GM23248 (cell line): ENCODE measurements around the gene BEND3. TPM values are rescaled to one million over a fixed set of nuclear protein-coding genes. Genes with fewer than 3 reads are reported as not detected.

ENCODE experiments used
- DNase-seq: peaks from one replicate; pipeline ENCODE4 v3.0.0-alpha.2; 2015
- H2AFZ ChIP-seq: fragments of 200-600 bp; sonication (generic); 2 replicates; pipeline ENCODE4 v1.6.1; 2016; ENCODE audit warnings: antibody characterized with exemption
- H3F3A ChIP-seq: fragments of 200-600 bp; sonication (generic); 2 replicates; pipeline ENCODE4 v1.6.1; 2016; ENCODE audit warnings: mild to moderate bottlenecking, antibody characterized with exemption, mixed run types; ENCODE audit not compliant: insufficient read depth
- H3K27ac ChIP-seq: fragments of 200-600 bp; sonication (generic); 2 replicates; pipeline ENCODE4 v1.5.1; 2016; ENCODE audit warnings: mild to moderate bottlenecking
- H3K27me3 ChIP-seq: fragments of 200-600 bp; sonication (generic); replicated peaks from 2 replicates; pipeline ENCODE4 v1.6.1; 2016; ENCODE audit warnings: mild to moderate bottlenecking; ENCODE audit not compliant: insufficient read depth
- H3K36me3 ChIP-seq: fragments of 200-600 bp; sonication (generic); 2 replicates; pipeline ENCODE4 v1.6.1; 2016; ENCODE audit warnings: low read depth, mild to moderate bottlenecking
- H3K4me1 ChIP-seq: fragments of 200-600 bp; sonication (generic); 2 replicates; pipeline ENCODE4 v1.6.1; 2016; ENCODE audit warnings: mild to moderate bottlenecking; ENCODE audit not compliant: insufficient read depth
- H3K4me2 ChIP-seq: fragments of 200-600 bp; sonication (generic); one replicate; pipeline ENCODE4 v1.6.1; 2016; ENCODE audit warnings: mild to moderate bottlenecking; ENCODE audit not compliant: unreplicated experiment
- H3K4me3 ChIP-seq: fragments of 200-600 bp; sonication (generic); 2 replicates; pipeline ENCODE4 v1.5.1; 2016; ENCODE audit warnings: mild to moderate bottlenecking
- H3K79me2 ChIP-seq: fragments of 200-600 bp; sonication (generic); 2 replicates; pipeline ENCODE4 v1.6.1; 2016; ENCODE audit warnings: mild to moderate bottlenecking; ENCODE audit not compliant: insufficient read depth
- H3K9ac ChIP-seq: fragments of 200-600 bp; sonication (generic); 2 replicates; pipeline ENCODE4 v1.6.1; 2016; ENCODE audit warnings: mild to moderate bottlenecking
- H3K9me2 ChIP-seq: fragments of 200-600 bp; sonication (generic); 2 replicates; pipeline ENCODE4 v1.6.1; 2016; ENCODE audit warnings: mixed run types, mild to moderate bottlenecking, moderate library complexity; ENCODE audit not compliant: insufficient read depth
- H3K9me3 ChIP-seq: fragments of 200-600 bp; sonication (generic); one replicate; pipeline ENCODE4 v1.6.1; 2017; ENCODE audit warnings: low read depth
- H4K20me1 ChIP-seq: fragments of 200-600 bp; sonication (generic); 2 replicates; pipeline ENCODE4 v1.6.0; 2016; ENCODE audit not compliant: insufficient read depth
- EZH2 ChIP-seq: fragments of 200-600 bp; sonication (generic); IDR thresholded peaks from 2 replicates; pipeline ENCODE4 v1.6.1; 2018; ENCODE audit warnings: antibody characterized with exemption, mild to moderate bottlenecking; ENCODE audit not compliant: insufficient read depth, poor library complexity, severe bottlenecking
- EZH2phosphoT487 ChIP-seq: fragments of 200-600 bp; sonication (generic); IDR thresholded peaks from 2 replicates; pipeline ENCODE4 v1.6.1; 2018; ENCODE audit warnings: antibody characterized with exemption, moderate library complexity, mild to moderate bottlenecking, low read depth; ENCODE audit not compliant: insufficient read depth
- WGBS, 2 experiments: methylation state at CpG; one replicate each; pipeline ENCODE4 v1.1.6; 2015 to 2017; ENCODE audit warnings: low lambda C conversion rate in 2 of 2, low coverage in 1 of 2; ENCODE audit errors: missing lambda C conversion rate in 2 of 2; 5-methylcytosine and 5-hydroxymethylcytosine counted together
- in situ Hi-C: fragments of 300-500 bp; cut with MboI; formaldehyde crosslinking; loops from 2 replicates; pipeline ENCODE4 v1.15.0; 2020
- polyA plus RNA-seq: library from polyadenylated mRNA; unstranded; fragments of >200 nt; fragmentation: Nextera tagmentation; extraction: Ambion mirVana; gene quantifications from 2 replicates; pipeline ENCODE4 v1.2.1, GENCODE V29; 2016
- total RNA-seq: library from RNA; depleted of rRNA; stranded (reverse); fragments of >200 nt; shearing (Covaris generic); gene quantifications from 2 replicates; pipeline ENCODE4 v1.2.3, GENCODE V29; 2014

Gene BEND3
- total and polyA plus RNA-seq, 2 experiments from 2014 or later: 1.4 to 1.8 TPM

DNA sequence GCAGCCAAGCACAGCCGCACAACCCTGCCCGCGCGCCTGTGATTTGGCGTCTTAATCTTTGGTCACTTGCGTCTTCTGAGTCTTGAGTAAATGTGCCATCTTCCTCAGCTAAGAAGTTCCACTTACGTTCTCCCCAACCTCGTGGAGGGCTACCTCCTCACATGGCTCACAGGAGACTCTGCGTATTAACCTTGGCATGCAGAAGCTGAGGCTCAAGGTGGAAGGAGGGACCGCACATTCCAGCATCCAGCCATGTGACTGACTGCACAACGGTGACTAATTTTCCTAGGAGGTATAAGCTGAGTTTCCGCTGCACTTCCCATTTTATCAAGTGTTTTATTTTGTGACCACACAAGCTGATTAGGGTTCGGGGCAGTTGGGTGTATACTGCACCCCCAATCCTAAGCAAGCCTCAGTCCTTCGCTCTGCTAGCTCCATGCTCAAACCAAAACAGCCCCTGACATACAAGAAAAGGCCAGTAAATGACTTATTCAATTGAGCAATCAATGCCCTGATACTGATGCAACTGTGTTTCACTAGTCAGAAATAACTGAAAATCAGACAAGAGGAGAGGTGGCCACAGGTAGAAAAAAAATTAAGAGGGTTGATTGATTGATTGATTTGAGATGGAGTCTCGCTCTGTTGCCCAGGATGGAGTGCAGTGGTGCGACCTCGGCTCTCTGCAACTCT lies 7.0 kb downstream of the BEND3 start:
- no peaks in the 10 kb centered on the region for H4K20me1 ChIP-seq
- H2AFZ ChIP-seq: no peak overlapping the region
- WGBS, 2 experiments: 96 to 99% methylated on average over 17 of the region's 17 CpGs
- no peaks in the 10 kb centered on the region for H3K36me3 ChIP-seq
- H3K4me2 ChIP-seq: no peak overlapping the region
- H3K9me2 ChIP-seq: no peaks in the 10 kb centered on the region
- no peaks in the 10 kb centered on the region for H3K4me1 ChIP-seq
- H3K9ac ChIP-seq: no peak overlapping the region
- in situ Hi-C loops: no loop called here
- TF ChIP-seq EZH2 (no peak), EZH2phosphoT487 (no peak)
- peaks cover under 1% of the 10 kb centered on the region; the same call in 1 of the 2 replicates for H3F3A ChIP-seq
- no peaks in the 10 kb centered on the region for H3K9me3 ChIP-seq
- H3K4me3 ChIP-seq: no peak overlapping the region
- no peaks in the 10 kb centered on the region for H3K79me2 ChIP-seq
- no peak overlapping the region for H3K27ac ChIP-seq
- no peaks in the 10 kb centered on the region for H3K27me3 ChIP-seq
- DNase-seq: no peak

DNA sequence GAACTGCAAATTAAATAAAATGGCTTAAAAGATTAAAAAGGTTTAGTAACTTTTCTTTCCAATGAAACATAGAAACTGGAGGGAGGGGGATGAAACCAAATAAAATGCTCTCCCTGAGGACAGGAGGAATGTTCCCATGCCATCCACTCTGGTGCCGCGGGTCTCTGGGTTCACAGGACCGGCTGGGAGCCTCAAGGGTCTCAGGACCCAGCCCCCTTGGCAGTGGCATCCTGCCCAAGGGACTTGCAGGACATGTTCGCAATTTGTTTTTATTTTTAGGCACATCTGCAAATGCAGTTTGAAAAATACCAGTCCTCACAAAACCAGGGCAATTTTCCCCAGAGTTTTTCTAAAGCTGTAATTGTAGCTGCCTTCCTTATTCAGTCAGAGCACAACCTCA lies 7.5 kb downstream of the BEND3 start:
- H3K27me3 ChIP-seq: no peaks in the 10 kb centered on the region
- H3K4me3 ChIP-seq: no peak overlapping the region
- TF ChIP-seq EZH2phosphoT487 (no peak), EZH2 (no peak)
- no peak overlapping the region for H3K9ac ChIP-seq
- no peaks in the 10 kb centered on the region for H3K79me2 ChIP-seq
- no peak overlapping the region for H2AFZ ChIP-seq
- no peak overlapping the region for H3K27ac ChIP-seq
- no peaks in the 10 kb centered on the region for H3K36me3 ChIP-seq
- no peaks in the 10 kb centered on the region for H4K20me1 ChIP-seq
- no peak overlapping the region for H3K4me2 ChIP-seq
- no peak for DNase-seq
- no peaks in the 10 kb centered on the region for H3F3A ChIP-seq
- in situ Hi-C loops: no loop called here
- 92 to 98% methylated on average over 4 of the region's 4 CpGs for WGBS, 2 experiments
- H3K4me1 ChIP-seq: no peaks in the 10 kb centered on the region
- no peaks in the 10 kb centered on the region for H3K9me2 ChIP-seq
- no peaks in the 10 kb centered on the region for H3K9me3 ChIP-seq

DNA sequence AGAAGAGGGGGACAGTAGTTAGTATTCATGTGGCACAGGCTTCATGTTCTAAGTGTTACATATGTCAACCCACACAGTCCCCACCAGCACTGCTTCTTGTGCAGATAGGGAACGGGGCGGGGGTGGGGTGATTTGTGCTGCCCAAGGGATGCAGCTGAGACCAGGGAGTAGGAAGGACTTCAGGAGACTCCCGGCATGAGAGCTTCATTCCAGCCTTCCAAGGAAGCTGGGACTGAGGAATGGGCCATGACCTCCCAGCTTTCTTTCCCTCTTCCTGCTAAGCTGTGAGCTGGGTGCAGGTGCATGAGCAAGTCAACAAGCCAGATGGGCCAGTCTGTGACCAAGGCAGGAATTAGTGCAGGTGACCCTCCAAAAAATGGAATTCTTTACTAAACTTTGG lies 9.2 kb downstream of the BEND3 start:
- H3K9me2 ChIP-seq: no peaks in the 10 kb centered on the region
- no peak for TF ChIP-seq EZH2
- TF ChIP-seq EZH2phosphoT487: no peak
- H3K4me1 ChIP-seq: no peaks in the 10 kb centered on the region
- no peaks in the 10 kb centered on the region for H4K20me1 ChIP-seq
- no peaks in the 10 kb centered on the region for H3F3A ChIP-seq
- 89 to 96% methylated on average over 3 of the region's 3 CpGs for WGBS, 2 experiments
- no peaks in the 10 kb centered on the region for H3K27me3 ChIP-seq
- H3K27ac ChIP-seq: no peak overlapping the region
- no peak for DNase-seq
- no peaks in the 10 kb centered on the region for H3K36me3 ChIP-seq
- H3K9me3 ChIP-seq: no peaks in the 10 kb centered on the region
- H3K4me3 ChIP-seq: no peak overlapping the region
- in situ Hi-C loops: no loop called here
- no peak overlapping the region for H2AFZ ChIP-seq
- no peak overlapping the region for H3K9ac ChIP-seq
- H3K4me2 ChIP-seq: no peak overlapping the region
- no peaks in the 10 kb centered on the region for H3K79me2 ChIP-seq

DNA sequence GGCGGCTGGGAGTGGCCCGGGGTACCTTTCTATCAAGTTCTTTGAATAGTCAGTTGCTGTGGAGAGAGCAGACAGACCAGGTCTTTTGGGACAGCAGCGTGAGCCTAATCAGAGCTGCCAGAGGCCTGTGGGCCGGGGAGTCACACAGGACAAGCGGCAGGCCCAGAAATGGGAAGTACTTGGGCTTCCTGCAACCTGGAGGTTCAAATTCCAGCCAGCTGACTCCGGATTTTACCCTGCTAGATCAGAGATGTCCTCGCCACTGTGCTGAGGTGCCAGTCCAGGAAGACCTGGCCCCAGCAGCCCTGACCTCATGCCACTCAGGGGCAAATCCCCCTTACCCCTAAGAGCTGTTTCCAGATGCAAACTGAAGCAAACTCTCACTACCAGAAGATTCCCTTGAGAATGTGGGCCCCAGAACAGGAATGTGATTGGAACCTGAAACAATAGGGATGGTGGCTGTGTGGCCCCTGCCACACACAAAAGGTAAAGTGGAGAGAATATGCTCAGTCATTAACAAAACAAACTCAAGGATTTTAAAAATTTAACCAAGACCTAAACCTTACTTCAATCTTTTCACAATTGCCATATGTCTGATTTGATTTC lies 9.7 kb downstream of the BEND3 start:
- Histone ChIP-seq H2AFZ (no peak overlapping the region), H3K9me2 (no peaks in the 10 kb centered on the region), H3K36me3 (no peaks in the 10 kb centered on the region), H3K79me2 (no peaks in the 10 kb centered on the region), H3K9me3 (no peaks in the 10 kb centered on the region), H3K4me1 (no peaks in the 10 kb centered on the region), H3K9ac (no peak overlapping the region), H3F3A (no peaks in the 10 kb centered on the region), H3K4me3 (no peak overlapping the region), H3K4me2 (no peak overlapping the region), H4K20me1 (no peaks in the 10 kb centered on the region), H3K27ac (no peak overlapping the region), H3K27me3 (no peaks in the 10 kb centered on the region)
- 93 to 96% methylated on average over 7 of the region's 7 CpGs for WGBS, 2 experiments
- no peak for DNase-seq
- TF ChIP-seq EZH2 (no peak), EZH2phosphoT487 (no peak)
- in situ Hi-C loops: no loop called here
